Islet of Langerhans (tissue), 1 donor: ENCODE measurements around the gene IL31.

Experiments used
- FAIRE-seq: peaks from one replicate; lab custom pipeline; 2011; peaks lifted over from hg19 to GRCh38; lab: Jason Lieb, UNC

The IL31 gene

GRCh38 chr12:122152754-122153153, 21.3 kb downstream of the IL31 start:
- no peak for FAIRE-seq

- FAIRE-seq: no peak
Observed at GRCh38 chr12:122150127-122150681, 23.8 kb downstream of the IL31 start.

- FAIRE-seq: no peak
Observed at GRCh38 chr12:122148657-122149056, 25.4 kb downstream of the IL31 start.

GRCh38 chr12:122147514-122148290, 26.3 kb downstream of the IL31 start:
- no peak for FAIRE-seq

DNA sequence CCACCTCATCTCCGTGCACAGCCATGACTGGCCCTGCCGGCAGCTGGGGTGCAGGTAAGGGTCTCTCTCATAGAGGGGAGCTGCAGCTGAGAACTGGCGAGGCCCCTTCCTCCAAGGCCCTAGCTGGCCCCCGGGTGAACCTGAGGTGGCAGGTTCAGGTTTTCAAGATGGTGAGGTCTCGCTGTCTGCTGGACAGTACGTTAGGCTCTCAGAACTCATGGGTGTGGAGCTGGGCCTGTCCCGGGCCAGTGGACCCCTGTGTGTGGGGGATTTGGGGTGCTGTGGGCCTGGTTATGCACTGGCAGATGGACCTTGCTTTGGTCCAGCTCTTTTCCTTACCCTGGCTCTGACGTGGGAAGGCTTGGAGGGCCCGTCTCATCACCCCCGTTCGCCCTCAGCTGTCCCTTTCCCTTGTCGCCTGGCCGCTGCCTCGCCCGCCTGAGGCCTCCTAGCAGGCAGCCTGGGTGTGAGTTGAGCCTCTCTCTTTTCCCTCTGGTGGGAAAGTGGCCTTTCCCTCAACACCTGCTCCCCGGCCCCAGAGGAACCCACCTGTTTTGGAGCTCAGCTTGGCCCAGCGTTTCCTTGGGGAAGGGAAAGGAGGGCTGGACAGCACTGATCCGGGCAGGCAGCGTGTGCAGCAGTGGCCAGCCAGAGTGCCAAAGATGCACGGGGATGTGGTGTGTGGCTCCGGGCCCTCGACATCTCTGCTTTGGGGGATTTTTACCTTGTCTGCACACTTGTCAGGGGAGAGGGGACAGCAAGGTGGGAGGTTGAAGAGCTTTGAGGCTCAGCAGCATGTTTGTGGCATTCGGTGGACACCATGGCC, 28.3 kb downstream of the IL31 start:
- no peak for FAIRE-seq

DNA sequence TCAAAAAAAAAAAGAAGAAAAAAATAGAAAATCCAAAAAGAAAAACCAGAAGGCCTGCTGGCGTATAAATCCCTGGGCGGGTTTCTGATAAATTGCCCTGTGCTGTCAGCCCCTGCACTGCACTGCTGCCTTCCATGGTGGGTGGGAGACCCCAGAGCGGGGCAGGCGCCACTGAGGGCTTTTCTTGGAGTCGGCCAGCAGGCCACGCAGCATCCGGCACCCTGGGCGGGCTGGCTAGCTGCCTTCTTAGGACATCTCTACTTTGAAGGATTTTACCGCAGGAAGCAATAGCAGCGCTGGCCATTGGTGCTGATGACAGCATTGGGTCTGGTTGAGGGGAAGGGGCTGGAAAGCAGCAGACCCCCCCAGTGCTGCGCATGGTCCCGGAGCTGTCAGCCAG, 29.1 kb downstream of the IL31 start:
- FAIRE-seq: no peak

DNA sequence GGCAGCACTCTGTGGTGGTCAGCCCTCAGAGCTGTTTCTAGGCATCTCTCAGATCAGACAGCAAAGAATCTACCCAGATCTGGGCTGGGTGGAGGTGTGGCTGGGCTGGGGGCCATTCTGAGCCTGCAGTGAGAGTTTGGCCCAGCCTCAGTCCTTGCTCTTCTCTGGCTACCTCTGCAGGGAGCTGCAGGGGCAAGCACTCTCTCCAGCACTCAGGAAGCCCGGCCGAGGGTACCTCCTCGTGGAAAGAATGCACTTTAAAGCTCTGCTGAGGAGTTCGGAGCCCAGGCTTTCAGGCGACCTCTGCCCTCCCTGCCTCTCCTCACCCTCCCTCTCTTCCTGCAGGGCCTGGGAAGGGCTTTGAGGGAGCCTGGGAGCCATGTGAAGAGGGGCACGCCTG, 31.2 kb downstream of the IL31 start:
- FAIRE-seq: no peak

DNA sequence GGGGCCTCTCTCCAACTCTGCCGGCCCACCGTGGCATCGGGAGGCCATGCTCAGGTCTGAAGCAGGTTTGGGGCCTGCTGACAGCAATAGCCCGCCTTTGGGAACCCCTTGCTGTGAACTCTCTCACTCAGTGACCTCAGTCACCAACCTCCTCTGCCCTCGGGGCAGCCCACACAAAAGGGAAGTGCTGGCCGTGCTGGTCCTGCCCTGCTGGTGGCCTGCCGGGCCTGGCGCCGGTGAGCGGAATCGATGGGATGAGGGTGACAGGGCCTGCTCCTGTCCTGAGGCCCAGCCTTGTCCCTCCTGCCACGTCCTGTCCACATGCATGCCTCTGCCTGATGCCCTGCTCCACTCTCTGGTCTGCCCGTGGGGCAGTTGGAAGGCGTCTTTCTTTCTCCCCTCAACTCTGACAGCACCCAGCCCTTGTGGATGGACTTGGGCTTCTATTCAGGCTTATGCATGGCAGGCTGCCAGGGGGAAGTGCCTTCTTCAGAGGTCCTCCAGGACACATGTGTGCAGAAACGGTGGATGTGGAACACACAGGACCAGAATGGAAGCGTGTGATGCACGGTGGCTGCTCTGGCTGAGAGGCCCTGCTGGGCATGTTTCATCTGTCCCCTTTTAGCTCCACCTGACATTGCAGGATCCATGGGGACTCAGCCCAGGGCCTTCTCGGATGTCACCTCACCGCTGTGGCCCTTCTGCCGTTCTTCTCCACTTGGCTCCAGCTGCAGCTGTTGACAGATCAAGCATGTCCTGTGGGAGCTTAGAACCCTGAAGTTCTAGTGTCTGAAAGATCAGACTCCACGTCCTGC, 31.9 kb downstream of the IL31 start:
- FAIRE-seq: no peak

DNA sequence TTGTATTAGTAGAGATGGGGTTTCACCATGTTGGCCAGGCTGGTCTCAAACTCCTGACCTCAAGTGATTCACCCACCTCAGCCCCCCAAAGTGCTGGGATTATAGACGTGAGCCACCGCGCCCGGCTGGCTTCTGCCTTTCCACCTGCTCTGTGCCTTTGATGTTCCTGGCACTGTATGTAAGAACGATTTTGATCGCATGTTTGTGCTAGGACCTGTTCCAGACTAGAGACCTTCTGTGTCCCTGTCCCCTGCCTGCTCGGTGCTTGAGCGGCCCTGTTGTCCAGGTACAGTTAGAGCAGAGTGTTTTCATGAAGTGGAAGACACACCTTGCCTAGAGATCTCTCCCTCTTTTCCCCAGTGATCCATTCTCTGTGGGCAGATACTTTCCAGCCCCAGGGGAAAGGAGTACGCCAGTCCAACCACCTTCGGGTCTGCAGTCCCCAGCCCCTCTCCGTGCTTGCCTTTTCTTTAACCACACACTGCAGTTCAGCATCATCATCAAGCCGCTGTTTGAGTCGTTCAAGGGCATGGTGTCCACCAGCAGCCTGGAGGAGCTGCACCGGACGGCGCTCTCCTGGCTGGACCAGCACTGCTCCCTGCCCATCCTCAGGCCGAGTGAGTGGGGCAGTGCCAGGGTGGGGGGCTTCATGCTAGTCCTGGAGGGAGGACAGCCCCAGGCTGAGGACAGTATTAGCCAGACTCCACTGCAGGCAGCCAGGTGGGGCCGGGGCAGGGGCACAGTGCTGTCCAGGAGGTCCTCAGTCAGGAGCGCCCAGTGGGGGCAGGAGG, 33.4 kb downstream of the IL31 start:
- no peak for FAIRE-seq

GRCh38 chr12:122139941-122140340, 34.1 kb downstream of the IL31 start:
- FAIRE-seq: no peak

DNA sequence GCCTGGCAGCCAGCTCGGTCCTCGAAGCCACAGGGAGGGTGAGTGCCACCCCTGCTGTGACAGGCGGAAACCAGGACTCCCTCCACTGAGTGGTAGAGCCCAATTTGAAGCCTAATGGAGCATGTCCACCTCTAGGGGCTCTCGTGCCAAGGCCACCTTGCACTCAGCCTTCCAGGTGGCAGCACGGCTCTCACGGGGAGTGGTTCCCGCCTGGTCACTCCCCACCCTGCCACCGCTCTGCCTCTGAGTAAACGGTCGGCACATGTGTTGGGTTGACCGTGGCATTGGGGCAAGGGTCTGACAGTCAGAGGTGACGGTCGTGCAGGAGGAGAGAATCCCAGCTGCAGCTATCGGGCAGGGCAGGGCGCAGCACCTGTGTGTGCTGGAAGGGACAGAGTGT, 34.8 kb downstream of the IL31 start:
- FAIRE-seq: no peak

- no peak for FAIRE-seq
Observed at GRCh38 chr12:122138616-122139015, 35.4 kb downstream of the IL31 start.

DNA sequence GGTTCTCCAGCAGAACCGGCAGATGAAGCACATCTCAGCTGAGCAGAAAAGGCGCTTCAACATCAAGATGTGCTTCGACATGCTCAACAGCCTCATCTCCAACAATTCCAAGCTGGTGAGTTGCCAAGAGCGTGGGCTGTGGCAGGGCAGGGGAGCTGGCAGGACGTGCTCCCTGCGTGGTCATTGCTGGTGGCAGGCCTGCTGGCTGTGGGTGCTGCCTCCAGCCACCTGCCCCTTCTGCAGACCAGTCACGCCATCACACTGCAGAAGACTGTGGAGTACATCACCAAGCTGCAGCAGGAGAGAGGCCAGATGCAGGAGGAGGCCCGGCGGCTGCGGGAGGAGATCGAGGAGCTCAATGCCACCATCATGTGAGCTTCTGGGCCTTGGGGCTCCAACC, 35.8 kb downstream of the IL31 start:
- no peak for FAIRE-seq

GRCh38 chr12:122137681-122138080, 36.3 kb downstream of the IL31 start:
- no peak for FAIRE-seq

- FAIRE-seq: no peak
Observed at GRCh38 chr12:122137229-122137628, 36.8 kb downstream of the IL31 start.

- FAIRE-seq: no peak
Observed at GRCh38 chr12:122135437-122136031, 38.5 kb downstream of the IL31 start.

GRCh38 chr12:122133192-122133950, 40.6 kb downstream of the IL31 start:
- FAIRE-seq: no peak

GRCh38 chr12:122130150-122130549, 43.9 kb downstream of the IL31 start:
- no peak for FAIRE-seq

DNA sequence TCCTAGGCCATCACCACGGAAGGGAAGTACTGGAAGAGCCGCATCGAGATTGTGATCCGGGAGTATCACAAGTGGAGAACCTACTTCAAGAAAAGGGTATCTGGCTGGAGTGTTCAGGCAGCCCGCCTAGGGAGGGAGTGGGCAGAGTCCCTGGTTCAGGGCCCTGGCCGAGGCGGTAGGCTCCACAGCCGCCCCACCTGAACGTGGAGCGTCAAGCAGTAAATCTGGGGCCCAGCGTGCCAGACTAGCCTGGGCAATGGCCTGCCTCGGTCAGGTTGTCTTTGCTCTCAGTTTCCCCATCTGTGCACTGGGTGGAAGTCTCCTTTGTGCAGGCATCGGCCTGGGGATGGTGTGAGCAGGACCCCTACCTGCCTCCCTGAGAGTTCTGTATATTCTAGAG, 44.9 kb downstream of the IL31 start:
- no peak for FAIRE-seq

DNA sequence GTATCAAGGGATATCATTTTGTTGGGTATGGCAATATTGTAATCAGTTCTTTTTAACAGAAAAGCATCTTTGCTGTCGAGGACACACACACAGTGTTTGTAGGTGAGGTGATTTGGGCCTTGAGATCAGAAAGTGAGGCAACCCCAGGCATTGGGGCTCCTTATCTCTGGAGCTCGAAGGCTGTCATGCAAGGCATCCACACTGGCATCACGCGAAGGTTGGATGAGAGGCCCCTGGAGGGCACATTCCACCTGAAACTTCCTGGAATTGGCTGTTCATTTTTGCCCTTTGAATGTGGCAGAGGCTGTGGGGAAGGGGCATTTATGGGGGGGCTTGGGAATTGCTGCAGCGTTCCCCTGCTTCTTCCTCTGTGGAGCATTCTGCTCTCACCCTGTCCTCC, 45.5 kb downstream of the IL31 start:
- no peak for FAIRE-seq

GRCh38 chr12:122127839-122128238, 46.2 kb downstream of the IL31 start:
- no peak for FAIRE-seq
